ENCODE measurements around the gene RHOT2. TPM values are rescaled to one million over a fixed set of nuclear protein-coding genes. Genes with fewer than 3 reads are reported as not detected.

The RHOT2 gene
- total RNA-seq, 1 donor from 2014 or later, result 121 TPM

DNA sequence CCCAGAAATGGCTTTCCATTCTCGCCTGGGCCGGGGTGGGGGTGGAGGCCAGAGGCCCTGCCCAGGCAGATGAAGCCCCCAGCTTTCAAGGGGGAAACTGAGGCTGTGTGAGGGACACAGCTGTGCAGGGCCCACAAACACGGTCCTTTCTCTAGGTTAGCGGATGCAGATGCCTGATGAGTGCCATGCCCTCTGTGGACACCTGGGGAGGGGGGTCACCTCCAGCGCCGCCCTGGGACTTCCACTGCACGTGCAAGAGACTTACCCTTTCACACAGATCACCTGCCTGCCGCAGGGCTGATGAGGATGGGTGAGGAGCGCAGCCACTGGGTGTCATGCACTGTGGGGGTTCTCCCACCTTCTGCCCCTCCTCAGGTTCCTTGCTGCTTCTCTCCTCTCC lies 50.5 kb downstream of the RHOT2 start:
- Mint-ChIP-seq H3K36me3 (ENCODE audit: low read depth, unreplicated experiment) (no peaks in the 10 kb centered on the region), H3K4me3 (ENCODE audit: unreplicated experiment) (no peak overlapping the region), H3K9me3 (ENCODE audit: unreplicated experiment) (no peaks in the 10 kb centered on the region), H3K27ac (ENCODE audit: unreplicated experiment) (no peak overlapping the region), H3K4me1 (ENCODE audit: unreplicated experiment) (no peaks in the 10 kb centered on the region), H3K27me3 (ENCODE audit: unreplicated experiment) (peaks cover 22% of the 10 kb centered on the region)
- TF ChIP-seq, protein P1, sequence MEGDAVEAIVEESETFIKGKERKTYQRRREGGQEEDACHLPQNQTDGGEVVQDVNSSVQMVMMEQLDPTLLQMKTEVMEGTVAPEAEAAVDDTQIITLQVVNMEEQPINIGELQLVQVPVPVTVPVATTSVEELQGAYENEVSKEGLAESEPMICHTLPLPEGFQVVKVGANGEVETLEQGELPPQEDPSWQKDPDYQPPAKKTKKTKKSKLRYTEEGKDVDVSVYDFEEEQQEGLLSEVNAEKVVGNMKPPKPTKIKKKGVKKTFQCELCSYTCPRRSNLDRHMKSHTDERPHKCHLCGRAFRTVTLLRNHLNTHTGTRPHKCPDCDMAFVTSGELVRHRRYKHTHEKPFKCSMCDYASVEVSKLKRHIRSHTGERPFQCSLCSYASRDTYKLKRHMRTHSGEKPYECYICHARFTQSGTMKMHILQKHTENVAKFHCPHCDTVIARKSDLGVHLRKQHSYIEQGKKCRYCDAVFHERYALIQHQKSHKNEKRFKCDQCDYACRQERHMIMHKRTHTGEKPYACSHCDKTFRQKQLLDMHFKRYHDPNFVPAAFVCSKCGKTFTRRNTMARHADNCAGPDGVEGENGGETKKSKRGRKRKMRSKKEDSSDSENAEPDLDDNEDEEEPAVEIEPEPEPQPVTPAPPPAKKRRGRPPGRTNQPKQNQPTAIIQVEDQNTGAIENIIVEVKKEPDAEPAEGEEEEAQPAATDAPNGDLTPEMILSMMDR (IDR thresholded peaks at IDR 0.05; ENCODE audit: unreplicated experiment), result no peak
- no peak for DNase-seq (ENCODE audit: low spot score)

DNA sequence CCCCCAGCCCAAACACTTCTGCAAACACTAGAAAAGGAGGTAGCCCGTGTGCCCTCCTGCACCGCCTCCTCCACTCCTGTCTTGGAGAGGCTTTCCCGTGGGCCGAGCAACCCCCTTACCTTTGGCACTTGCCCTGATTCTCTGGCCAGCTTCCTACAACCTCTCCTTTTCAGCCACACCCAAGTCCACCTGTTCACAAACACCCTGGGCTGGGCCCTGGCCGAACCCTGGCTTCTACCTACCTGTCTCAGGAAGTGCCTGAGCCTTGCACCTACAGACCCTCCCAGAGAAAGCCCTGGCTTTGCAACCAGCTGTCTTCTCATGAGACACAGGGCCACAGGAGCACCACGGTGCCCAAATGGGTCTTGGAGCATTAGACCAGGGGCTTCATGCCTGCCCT lies 51.0 kb downstream of the RHOT2 start:
- TF ChIP-seq, protein P1 (IDR thresholded peaks at IDR 0.05; ENCODE audit: unreplicated experiment), result no peak
- no peak overlapping the region for H3K27ac Mint-ChIP-seq (ENCODE audit: unreplicated experiment)
- H3K9me3 Mint-ChIP-seq (ENCODE audit: unreplicated experiment), result no peaks in the 10 kb centered on the region
- H3K4me3 Mint-ChIP-seq (ENCODE audit: unreplicated experiment), result peak overlapping the region; percentile 51
- no peaks in the 10 kb centered on the region for H3K36me3 Mint-ChIP-seq (ENCODE audit: low read depth, unreplicated experiment)
- H3K27me3 Mint-ChIP-seq (ENCODE audit: unreplicated experiment), result peaks cover 20% of the 10 kb centered on the region
- H3K4me1 Mint-ChIP-seq (ENCODE audit: unreplicated experiment), result no peaks in the 10 kb centered on the region
- DNase-seq (ENCODE audit: low spot score), result no peak

DNA sequence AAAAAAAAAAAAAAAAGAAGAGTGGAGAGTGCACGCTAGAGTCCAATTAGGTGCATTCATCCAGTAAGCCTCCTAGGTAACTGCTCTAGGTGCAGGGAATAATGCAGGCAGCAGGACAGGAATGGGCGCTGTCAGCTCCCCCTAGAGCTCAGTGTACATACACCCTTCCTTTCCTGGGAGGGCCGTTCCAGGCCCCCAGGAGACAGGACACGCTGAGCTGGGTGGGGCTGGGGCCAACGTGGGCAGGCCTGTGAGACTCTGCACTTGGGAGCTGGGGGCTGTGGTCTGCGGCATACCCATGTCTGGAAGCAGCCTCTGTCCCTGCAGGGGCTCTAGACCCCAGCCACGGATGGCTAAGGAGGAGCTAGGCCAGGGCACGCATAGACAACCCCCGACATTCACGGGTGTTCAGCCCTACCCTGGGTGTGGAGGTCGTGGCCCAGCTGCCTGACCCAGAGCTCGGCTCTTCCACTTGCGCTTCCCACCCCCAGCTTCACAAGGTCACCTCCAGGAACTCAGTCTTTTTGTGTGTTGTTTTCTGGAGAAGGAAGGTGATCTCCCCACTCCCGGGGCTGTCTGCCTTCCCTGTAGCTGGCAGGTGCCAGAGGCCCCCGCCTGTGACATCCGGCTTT lies 52.0 kb downstream of the RHOT2 start:
- no peak for DNase-seq (ENCODE audit: low spot score)
- no peaks in the 10 kb centered on the region for H3K9me3 Mint-ChIP-seq (ENCODE audit: unreplicated experiment)
- no peaks in the 10 kb centered on the region for H3K4me1 Mint-ChIP-seq (ENCODE audit: unreplicated experiment)
- peaks cover 18% of the 10 kb centered on the region for H3K27me3 Mint-ChIP-seq (ENCODE audit: unreplicated experiment)
- H3K27ac Mint-ChIP-seq (ENCODE audit: unreplicated experiment), result no peak overlapping the region
- TF ChIP-seq, protein P1 (IDR thresholded peaks at IDR 0.05; ENCODE audit: unreplicated experiment), result no peak
- no peaks in the 10 kb centered on the region for H3K36me3 Mint-ChIP-seq (ENCODE audit: low read depth, unreplicated experiment)
- H3K4me3 Mint-ChIP-seq (ENCODE audit: unreplicated experiment), result peak overlapping the region; percentile 67

DNA sequence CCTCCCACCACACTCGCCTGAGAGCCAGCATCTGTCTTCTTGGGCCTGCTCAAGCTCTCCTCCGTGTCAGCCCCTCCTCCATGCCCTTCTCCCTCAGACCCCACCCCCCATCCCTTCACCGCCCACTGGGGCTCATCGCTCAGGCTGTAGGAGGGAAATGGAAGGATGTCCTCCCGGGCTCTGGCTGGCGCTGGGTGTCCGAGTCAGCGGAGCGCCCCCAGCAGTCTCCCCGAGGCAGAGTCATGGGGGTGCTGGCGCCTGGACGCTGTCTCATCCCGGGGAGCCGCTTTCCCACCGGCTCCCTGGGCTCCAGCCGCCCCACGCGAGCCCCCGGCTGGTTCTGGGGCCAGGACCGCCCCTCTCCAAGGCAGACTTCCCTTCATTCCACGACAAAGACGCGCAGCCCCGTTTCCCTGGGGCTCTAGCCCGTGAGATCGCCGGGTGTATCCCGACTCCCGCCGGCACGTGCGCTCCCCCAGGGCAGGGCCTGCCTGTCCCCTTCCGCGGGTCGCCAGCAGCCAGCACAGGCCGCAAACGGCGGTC lies 52.6 kb downstream of the RHOT2 start:
- no peaks in the 10 kb centered on the region for H3K4me1 Mint-ChIP-seq (ENCODE audit: unreplicated experiment)
- no peaks in the 10 kb centered on the region for H3K9me3 Mint-ChIP-seq (ENCODE audit: unreplicated experiment)
- H3K27ac Mint-ChIP-seq (ENCODE audit: unreplicated experiment), result no peak overlapping the region
- H3K4me3 Mint-ChIP-seq (ENCODE audit: unreplicated experiment), result peak overlapping the region; percentile 67
- H3K27me3 Mint-ChIP-seq (ENCODE audit: unreplicated experiment), result peaks cover 18% of the 10 kb centered on the region
- DNase-seq (ENCODE audit: low spot score), result no peak
- no peaks in the 10 kb centered on the region for H3K36me3 Mint-ChIP-seq (ENCODE audit: low read depth, unreplicated experiment)
- TF ChIP-seq, protein P1 (IDR thresholded peaks at IDR 0.05; ENCODE audit: unreplicated experiment), result no peak

DNA sequence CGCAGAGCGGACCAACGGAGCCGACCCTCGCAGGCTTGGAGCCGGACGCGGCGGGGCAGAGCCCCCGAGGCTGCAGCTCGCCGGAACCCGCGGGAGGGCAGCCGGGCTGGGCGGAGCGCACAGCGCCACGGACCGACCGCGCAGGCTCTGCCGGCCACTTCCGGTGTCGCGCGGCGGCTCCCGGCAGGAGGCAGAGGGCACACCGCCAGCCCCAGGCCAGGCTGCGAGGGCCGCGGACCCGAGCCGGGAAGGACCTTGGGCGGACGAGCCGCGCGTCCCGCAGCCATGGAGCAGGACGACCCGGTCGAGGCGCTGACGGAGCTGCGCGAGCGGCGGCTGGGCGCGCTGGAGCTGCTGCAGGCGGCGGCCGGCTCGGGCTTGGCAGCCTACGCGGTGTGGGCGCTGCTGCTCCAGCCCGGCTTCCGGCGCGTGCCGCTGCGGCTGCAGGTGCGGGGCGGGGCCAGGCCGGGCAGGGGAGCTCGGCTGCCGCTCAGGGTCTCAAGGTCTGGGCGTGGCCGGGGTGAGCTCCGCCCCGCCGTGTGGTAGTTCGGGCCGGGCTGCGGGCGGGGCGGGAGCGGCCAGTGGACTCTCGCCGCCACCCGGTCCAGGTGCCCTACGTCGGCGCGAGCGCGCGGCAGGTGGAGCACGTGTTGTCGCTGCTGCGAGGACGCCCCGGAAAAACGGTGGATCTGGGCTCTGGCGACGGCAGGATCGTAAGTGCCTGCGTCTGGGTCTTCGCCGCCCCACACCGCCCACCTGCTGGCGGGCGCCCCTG lies 53.2 kb downstream of the RHOT2 start, which contains the start of gene ANTKMT:
ANTKMT (plus strand) TSS at position 157 of the 775 bp plus-strand sequence; CDS start at position 286, 129 bp downstream.
- H3K4me3 Mint-ChIP-seq (ENCODE audit: unreplicated experiment), result peak within 1 kb of the TSS; percentile 67
- peak; percentile 67 for DNase-seq (ENCODE audit: low spot score)
- TF ChIP-seq, protein P1 (IDR thresholded peaks at IDR 0.05; ENCODE audit: unreplicated experiment), result no peak
- H3K36me3 Mint-ChIP-seq (ENCODE audit: low read depth, unreplicated experiment), result no peaks in the 10 kb centered on the region
- H3K9me3 Mint-ChIP-seq (ENCODE audit: unreplicated experiment), result no peaks in the 10 kb centered on the region
- no peaks in the 10 kb centered on the region for H3K4me1 Mint-ChIP-seq (ENCODE audit: unreplicated experiment)
- peaks cover 18% of the 10 kb centered on the region for H3K27me3 Mint-ChIP-seq (ENCODE audit: unreplicated experiment)
- H3K27ac Mint-ChIP-seq (ENCODE audit: unreplicated experiment), result no peak within 1 kb of the TSS

All from endothelial cell (in vitro differentiated cells).